GM12873 (cell line): ENCODE measurements around the gene CES3.

Experiments
- TF ChIP-seq, protein P1 (sequence below): IDR thresholded peaks from 2 replicates; pipeline ENCODE4 v1.5.1; 2012; ENCODE audit warnings: low read depth, mild to moderate bottlenecking, moderate library complexity, low read length, control low read depth; ENCODE audit not compliant: insufficient read depth; ENCODE audit errors: missing control alignments

Gene CES3

GRCh38 chr16:66917741-66918140 is 43.3 kb upstream of the CES3 start:
- TF ChIP-seq, protein P1, sequence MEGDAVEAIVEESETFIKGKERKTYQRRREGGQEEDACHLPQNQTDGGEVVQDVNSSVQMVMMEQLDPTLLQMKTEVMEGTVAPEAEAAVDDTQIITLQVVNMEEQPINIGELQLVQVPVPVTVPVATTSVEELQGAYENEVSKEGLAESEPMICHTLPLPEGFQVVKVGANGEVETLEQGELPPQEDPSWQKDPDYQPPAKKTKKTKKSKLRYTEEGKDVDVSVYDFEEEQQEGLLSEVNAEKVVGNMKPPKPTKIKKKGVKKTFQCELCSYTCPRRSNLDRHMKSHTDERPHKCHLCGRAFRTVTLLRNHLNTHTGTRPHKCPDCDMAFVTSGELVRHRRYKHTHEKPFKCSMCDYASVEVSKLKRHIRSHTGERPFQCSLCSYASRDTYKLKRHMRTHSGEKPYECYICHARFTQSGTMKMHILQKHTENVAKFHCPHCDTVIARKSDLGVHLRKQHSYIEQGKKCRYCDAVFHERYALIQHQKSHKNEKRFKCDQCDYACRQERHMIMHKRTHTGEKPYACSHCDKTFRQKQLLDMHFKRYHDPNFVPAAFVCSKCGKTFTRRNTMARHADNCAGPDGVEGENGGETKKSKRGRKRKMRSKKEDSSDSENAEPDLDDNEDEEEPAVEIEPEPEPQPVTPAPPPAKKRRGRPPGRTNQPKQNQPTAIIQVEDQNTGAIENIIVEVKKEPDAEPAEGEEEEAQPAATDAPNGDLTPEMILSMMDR: no peak

DNA sequence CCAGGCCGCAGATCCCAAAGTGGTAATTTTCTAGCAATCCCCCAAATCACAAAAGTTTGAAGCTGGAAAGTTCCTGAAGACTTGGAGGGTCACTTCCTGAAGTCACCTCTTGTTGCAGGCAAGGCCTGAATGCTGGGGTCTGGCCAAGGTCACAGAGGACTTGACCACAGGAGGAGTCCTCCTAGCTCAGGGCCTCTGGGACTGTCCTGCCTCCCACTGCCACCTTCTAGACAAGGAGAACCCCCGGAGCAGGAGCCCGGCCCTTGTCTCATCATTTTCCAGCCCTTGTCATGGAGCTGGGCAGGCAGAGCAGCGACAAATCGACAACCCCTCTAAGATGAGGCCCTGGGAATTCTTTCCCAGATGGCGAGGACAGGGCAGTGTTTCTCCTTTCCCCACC is 42.7 kb upstream of the CES3 start:
- TF ChIP-seq, protein P1: no peak

DNA sequence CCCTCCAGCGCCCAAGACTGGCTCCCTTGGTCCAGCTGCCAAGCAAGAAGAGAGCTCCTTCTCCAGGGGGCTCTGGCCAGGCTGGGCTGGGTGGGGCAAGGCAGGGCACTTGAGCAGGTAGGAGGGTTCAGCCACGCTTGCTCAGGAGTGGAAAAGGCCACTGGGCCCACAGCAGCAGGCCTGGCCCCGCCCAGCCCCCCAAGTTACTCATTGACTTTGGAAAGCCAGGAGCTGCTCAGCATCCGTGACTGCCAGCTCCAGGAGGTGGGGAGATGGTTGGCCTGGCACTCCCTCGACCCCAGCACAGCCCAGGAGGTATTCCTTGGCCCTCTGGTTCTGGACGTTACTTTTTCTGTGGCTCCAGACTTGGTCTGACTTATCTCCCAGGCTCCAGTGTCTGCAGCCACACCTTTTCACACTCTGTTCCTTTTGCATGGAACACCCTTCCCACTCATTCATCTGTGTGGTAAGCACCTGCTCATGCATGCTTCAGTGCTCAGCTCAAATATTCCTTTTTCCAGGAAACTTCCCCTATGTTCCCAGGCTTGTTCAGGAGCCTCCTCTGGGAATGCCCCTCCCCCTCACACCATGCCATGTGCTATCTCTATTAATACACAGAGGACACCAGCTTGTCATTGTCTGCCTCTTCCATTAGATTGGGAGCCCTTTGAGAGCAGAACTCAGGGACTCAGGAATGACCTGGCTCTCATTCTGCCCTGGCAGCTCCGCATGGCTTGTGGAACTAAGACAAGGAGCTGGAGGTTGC is 42.1 kb upstream of the CES3 start, which contains the start of gene CDH16:
TSS of gene CDH16 (minus strand) at position 83 of the 766 bp plus-strand sequence. CDS start 820 bp downstream, outside the sequence.
- TF ChIP-seq, protein P1: no peak

DNA sequence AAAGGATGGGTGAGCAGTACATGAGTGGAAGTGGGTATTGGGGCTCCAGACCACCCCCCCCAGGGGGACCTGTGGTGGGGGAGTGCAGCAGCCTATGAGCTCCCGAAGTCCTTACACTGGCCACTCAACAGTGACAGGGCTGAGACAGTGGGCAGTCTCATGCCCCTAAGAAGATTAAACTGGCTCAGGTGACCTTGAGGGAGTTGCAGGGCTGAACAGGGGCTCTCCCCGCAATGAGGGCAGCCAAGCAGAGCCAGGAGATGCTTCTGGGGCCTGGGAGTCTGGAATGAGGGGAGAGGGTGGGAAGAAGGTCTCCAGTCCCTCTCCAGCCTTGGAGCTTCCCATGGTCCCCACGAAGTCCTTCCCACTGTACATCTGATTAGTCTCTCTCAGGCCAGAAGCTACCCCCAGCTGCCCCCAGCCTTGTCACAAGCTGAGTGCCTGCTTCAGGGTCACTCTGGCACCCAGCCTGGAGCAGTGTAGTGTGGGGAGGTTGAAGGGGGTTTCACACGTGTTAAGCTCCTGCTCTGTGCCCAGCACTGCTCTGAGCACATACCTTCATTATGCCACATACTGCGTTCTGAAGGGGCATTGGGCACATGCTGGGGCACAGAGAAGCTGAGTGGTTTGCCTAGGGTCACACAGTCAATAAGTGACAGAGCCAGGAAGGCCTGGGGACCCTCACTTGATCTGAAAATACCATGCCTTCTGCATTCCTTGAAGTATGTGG is 41.3 kb upstream of the CES3 start:
- TF ChIP-seq, protein P1: no peak

GRCh38 chr16:66920299-66920590 is 40.8 kb upstream of the CES3 start:
- TF ChIP-seq, protein P1: no peak

DNA sequence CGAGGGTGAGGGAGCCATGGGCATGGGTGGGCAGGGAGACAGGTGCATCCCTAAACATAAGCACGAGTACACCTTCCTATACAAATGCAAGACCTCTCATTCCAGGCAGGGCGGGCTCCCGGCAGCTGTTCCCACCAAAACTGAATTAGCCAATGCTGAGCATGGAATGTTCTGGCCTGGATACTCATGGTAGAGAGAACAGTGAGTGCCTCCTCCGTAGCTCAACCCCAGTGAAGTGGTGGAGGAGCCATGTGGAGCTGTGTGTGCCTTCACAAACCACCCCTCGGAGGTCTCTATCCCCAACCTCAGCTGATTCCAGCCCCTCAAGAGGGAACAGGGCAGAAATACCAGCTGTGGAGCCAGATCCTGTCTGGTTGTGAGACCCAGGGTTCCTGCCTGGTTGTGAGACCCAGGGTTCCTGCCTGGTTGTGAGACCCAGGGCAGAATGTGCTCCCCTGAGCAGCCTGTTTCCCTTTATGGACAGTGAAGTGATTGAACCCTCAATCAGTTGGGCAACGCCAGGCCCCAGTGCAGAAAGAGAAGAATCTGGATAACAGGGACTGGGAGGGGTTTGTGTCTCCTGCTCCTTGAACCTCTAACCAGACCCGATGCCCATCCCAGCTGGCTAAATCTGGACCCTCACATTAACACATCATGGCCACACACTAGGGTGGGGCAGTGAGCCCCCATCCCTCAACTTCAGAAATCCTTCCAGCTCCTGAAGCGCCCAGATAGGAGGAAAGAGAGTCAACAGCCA is 40.0 kb upstream of the CES3 start:
- TF ChIP-seq, protein P1: no peak
